Frontal cortex (tissue), 4 donors: ENCODE measurements around the gene PRRC2B. TPM values are rescaled to one million over a fixed set of nuclear protein-coding genes. Genes with fewer than 3 reads are reported as not detected.
"Not testable (repeated sequence)": the region's sequence is repeated elsewhere in the genome, so short reads cannot be mapped to it uniquely, and the experiment has no call there.

Experiments
- DNase-seq, 2 donors: peaks; one replicate each; pipeline ENCODE4 v3.0.0; 2012; ENCODE audit warnings: low spot score in 2 of 2
- FAIRE-seq: peaks from 2 replicates; lab custom pipeline; 2012; peaks lifted over from hg19 to GRCh38; lab: Jason Lieb, UNC
- total RNA-seq: library from RNA; depleted of rRNA; stranded (reverse); fragments of >200 nt; gene quantifications from one replicate; pipeline ENCODE4 v1.2.3, GENCODE V29; 2014
- donor health status: control.
- donor health status: control.
- donor health status: control.

The PRRC2B gene
- total RNA-seq, 1 donor from 2014 or later: 117 TPM

- FAIRE-seq (no peak), DNase-seq (no peak)
Measured at GRCh38 chr9:131426545-131426944, 32.7 kb downstream of the PRRC2B start.

DNA sequence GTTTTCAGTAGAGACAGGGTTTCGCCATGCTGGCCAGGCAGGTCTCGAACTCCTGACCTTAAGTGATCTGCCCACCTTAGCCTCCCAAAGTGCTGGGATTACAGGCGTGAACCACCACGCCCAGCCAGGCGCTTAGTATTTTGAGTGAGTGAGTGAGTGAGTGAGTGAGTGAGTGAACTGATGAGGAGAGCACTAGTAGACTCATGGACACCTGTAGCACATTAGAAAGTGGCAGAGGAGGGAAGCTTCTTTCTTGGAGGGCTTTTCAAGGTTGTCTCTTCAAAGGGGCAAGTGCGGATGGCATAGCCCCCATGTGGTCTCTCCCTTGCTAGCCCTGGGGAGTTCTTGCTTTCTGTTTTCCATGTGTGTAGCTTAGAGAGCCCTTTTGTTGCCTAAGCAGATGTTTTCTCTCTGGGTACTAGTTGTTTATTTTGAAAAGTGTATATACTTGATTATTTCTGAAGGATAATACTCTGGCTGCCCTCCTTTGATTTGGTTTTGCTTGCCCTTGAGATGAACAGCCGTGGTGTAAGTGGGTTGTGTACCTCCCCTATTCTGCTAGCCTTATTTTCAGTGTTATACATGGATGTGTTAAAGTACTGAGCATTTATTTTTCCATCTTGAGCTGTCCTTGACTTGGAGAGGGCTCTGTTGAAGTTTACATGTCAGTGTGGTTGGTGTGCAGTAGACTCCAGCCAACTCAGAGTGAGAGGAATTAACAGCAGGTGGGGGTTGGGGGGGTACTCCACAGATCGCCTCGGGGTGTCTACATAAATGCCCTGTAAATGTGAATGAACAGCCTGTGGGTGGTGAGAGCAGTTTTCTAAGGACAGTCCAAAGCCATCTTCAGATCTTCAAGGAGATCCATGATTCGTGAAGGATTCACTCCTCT, 35.5 kb downstream of the PRRC2B start:
- DNase-seq (no peak), FAIRE-seq (no peak)

GRCh38 chr9:131432050-131432449, 38.2 kb downstream of the PRRC2B start:
- DNase-seq (no peak), FAIRE-seq (no peak)

DNA sequence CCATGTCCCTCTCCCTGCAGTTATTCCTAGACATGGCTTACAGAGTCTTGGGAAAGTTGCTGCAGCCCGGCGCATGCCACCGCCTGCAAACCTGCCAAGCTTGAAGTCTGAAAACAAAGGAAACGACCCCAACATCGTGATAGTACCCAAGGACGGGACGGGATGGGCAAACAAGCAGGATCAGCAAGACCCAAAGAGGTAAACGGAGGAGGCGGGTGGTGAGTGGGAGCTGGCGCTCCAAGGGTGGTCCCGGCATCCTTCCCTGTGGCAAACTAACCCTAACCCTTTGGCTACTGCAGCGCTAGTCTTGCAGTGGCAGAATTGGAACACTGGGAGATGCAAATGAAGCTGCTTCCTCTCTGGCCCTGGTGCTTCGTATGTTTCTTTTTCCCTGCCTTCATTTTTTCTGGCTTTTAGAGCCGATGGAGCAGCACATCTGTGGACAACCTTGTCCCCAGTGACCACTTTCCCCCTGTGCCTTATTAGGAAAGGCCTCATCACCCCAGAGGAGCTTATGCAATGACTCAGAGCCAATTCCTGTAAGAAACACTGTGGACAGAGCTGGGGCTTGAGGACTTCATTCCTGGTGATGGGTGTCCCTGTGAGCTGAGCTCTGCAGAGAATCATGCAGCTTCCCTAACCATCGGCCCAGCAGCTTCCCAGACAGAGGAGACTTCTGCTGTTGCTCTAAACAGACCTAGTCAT, 38.9 kb downstream of the PRRC2B start:
- DNase-seq (no peak), FAIRE-seq (no peak)

DNA sequence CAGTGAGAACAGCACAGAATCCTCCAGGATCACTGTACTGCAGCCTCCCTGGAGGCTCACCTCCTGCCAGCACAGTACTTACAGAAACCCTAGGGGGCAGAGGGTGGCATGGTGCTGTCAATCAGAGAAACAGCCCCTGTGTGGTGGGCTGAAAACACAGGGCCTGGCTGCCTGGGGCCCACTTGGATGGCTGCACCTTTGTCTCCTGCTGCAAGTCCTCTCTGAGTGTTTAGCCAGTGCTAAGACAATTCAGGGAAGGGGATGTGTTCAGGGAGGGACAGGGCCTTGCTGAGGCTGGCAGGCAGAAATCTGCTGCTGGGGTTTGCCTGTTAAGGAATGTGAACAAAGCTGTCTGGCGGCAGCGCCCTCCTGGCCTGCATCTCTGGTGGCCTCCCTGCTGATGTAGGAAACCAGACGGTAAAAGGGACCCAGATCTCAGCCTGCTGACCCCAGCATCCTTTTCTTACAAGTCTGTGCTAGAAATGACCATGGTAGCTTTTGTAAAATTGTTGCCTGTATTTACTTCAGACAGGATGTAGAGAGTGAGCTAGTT, 39.5 kb downstream of the PRRC2B start:
- no peak for DNase-seq
- no peak for FAIRE-seq

GRCh38 chr9:131434673-131435072, 40.8 kb downstream of the PRRC2B start:
- FAIRE-seq (no peak), DNase-seq (no peak)

DNA sequence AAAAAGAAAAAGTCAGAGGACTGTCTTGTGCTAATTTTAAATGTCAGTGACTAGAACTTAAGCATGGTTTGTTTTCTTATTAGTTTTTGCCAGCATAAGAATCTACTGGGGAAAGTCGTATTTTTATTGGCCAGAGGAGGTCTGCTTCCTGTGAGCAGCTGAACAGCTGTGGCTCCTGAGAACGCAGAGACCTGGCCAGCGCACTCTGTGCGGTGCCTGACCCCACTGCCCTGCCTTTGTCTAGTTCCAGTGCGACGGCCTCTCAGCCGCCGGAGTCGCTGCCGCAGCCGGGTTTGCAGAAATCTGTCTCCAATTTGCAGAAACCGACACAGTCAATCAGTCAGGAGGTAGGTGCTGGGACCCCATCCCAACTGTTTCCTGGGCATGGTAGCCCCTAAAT, 42.5 kb downstream of the PRRC2B start:
- no peak for FAIRE-seq
- DNase-seq: no peak

DNA sequence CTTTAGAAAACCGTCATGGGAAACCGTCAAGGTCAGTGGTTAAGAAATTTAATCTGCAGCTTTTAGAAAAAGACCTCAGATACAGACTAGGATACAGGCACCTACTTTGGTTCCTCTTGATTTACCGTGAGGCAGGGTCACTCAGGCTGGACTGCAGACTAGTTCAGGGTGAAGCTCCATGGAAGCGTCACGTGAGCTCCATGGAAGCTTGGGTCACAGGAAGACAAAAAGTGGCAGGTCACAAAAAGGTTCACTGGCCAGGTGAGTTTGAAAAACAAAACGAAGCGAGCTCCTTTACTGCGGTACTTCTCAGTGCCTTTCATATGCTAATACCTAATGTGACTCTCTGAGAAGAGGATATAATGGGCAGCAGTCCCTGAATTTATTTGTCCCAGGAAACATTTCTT, 43.0 kb downstream of the PRRC2B start:
- no peak for DNase-seq
- FAIRE-seq: no peak

DNA sequence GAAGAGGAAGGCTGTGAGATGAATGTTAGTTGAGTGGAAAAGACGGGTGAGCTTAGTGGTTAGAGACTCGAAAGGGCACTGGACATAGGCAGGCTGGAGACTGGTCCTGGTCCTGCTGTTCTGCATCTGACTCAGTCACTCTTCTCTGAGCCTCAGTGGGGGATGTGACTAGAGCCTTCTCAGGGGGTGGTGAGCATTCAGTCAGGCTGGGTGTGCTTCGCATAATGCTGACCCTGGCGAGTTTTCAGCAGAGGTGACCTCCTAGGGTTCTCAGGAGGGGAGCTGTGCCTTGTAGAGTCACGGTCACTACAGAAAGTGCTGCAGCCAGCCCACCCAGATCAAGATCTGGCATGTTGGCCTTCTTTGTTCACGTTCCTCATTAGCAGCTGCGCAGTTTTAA, 44.3 kb downstream of the PRRC2B start:
- DNase-seq (no peak), FAIRE-seq (no peak)

- DNase-seq (no peak), FAIRE-seq (no peak)
Measured at GRCh38 chr9:131439224-131439623, 45.3 kb downstream of the PRRC2B start.

GRCh38 chr9:131441441-131441840, 47.6 kb downstream of the PRRC2B start:
- FAIRE-seq: no peak

DNA sequence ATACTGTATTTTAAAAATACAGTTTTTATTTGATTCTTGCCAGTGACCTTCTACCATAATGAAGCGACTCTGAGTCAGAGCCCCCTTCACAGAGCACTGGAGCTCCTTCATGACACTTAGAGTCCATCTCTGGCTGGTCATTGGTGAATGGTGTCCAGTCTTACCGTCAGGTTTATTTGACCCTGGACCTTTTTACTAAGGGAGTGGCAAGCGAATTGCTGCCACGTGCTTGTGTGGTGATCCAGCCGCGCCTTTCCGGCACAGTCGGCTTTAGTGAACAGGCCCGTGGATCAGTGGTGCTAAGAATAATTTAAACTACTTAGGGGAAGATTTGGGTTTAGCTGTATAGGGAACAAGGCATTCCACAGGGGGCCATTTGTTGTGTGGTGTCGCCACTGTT, 48.5 kb downstream of the PRRC2B start:
- DNase-seq: no peak
- FAIRE-seq: no peak

More at GRCh38 chr9:131441441-131441840, 47.6 kb downstream of the PRRC2B start:
- DNase-seq: no peak

GRCh38 chr9:131443648-131444047, 49.8 kb downstream of the PRRC2B start:
- FAIRE-seq: no peak
- no peak for DNase-seq

GRCh38 chr9:131446276-131446675, 52.4 kb downstream of the PRRC2B start:
- no peak for DNase-seq
- FAIRE-seq: no peak

GRCh38 chr9:131447148-131447547, 53.3 kb downstream of the PRRC2B start:
- no peak for DNase-seq

DNA sequence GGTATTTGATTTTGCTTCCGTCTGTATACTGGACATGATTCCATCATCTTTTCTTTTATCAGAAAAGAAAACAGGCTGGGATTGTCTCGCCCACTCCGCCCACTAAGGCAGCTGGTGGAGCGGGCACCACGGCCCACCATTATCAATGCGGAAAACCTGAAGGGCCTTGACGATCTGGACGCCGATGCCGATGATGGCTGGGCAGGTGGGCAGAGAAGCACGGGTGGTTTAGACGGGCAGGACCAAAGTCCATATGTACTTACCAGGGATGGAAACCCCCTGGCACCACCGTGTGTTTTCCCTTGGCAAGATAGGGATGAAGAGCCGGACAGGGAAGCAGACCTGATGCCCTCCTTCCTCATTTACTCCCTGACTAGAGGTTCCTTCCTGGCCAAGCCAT, 53.7 kb downstream of the PRRC2B start:
- no peak for DNase-seq
- no peak for FAIRE-seq

More at GRCh38 chr9:131447148-131447547, 53.3 kb downstream of the PRRC2B start:
- no peak for FAIRE-seq

GRCh38 chr9:131448818-131449217, 54.9 kb downstream of the PRRC2B start:
- FAIRE-seq (no peak), DNase-seq (no peak)

DNA sequence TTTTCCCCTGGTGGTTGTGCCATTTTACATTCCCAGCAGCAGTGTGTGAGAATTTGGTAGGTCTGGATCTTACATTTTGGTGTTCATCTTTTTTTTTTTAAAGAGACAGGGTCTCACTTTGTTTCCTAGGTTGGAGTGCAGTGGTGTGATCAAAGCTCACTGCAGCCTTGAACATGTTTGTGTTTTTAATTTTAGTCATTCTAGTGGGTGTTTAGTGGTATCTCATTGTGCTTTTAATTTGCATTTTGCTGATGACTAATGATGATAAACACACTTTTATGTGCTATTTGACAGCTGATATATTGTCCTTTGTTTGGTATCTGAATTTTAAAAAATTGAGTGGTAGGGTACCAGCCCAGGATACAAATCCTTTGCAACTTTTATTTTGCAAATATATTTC, 55.4 kb downstream of the PRRC2B start:
- DNase-seq (no peak), FAIRE-seq (no peak)

DNA sequence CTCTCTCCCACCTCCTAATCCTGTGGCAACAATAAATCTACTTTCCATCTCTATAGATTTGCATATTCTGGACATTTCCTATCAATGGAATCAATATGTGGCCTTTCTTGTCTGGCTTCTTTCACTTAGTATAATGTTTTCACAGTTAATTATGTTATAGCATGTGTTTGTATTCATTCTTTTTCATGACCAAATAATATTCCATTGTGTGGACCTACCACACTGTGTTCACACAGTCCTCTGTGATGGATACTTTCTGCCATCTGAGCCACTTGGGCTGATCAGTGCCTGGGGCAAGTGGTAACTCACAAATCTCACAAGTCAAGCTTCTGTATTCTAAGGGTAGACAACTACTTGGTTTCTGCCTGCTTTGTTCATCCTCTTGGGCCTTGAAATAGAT, 60.1 kb downstream of the PRRC2B start:
- FAIRE-seq: no peak

DNA sequence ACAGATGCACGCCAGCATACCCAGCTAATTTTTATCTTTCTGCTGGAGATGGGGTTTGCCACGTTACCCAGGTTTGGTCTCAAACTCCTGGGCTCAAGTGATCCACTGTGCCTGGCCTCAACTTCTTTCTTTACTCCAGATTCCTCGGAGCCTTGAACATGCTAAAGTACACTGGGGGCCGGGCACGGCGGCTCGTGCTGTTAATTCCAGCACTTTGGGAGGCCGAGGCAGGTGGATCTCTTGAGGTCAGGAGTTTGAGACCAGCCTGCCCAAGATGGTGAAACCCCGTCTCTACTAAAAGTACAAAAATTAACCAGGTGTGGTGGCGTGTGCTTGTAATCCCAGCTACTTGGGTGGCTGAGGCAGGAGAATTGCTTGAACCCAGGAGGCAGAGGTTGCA, 61.8 kb downstream of the PRRC2B start:
- FAIRE-seq, DNase-seq: not testable (repeated sequence)

More for the DNA sequence above, 60.1 kb downstream of the PRRC2B start:
- DNase-seq: no peak

- FAIRE-seq (no peak), DNase-seq (no peak)
Measured at GRCh38 chr9:131457746-131458145, 63.9 kb downstream of the PRRC2B start.
